Putamen (tissue), 1 donor: ENCODE data around the gene LYZL2.
"Not testable (repeated sequence)": the region's sequence is repeated elsewhere in the genome, so short reads cannot be mapped to it uniquely, and the experiment has no call there.

Experiments used
- DNase-seq: peaks from one replicate; pipeline ENCODE4 v3.0.0-alpha.2; 2016; ENCODE audit warnings: low spot score

LYZL2 gene

DNA sequence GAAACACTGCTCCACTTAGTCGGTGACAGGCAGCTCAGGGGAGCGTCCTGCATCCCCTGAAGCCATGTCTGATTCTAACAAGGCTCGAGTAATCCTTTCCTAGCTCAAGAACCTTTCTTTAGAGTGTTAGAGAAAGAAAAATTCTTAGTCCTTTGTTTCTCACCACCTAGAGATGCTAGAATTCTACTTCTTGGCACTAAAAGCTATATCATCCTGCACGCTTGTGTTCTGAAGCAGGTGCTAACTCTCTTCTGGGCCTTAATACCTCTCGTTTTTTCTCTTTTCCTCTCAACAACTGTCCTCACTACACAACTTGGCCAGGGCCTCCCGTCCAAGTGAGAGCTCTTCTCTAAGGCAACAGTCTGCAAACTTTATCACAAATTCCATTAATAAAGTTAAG, at the start of gene LYZL2:
Gene LYZL2, minus strand, starts transcription at position 101 of the 400 bp plus-strand sequence. CDS start 2,838 bp downstream, outside the sequence.
- no peak for DNase-seq

DNA sequence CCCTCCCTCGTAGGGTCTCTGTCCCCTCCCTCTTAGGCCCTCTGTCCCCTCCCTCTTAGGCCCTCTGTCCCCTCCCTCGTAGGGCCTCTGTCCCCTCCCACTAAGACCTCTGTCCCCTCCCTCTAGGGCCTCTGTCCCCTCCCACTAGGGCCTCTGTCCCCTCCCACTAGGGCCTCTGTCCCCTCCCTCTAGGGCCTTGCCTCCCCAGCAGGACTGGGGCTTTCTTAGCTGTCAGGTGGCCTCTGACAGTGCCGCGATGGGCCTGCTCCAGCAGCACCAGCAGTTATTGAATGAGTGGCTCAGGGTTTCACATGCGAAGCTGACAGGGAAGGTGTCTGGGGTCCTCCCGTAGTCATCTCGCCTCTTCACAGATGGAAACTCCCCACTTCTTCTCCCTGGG, 48.1 kb upstream of the LYZL2 start:
- DNase-seq, result not testable (repeated sequence)

DNA sequence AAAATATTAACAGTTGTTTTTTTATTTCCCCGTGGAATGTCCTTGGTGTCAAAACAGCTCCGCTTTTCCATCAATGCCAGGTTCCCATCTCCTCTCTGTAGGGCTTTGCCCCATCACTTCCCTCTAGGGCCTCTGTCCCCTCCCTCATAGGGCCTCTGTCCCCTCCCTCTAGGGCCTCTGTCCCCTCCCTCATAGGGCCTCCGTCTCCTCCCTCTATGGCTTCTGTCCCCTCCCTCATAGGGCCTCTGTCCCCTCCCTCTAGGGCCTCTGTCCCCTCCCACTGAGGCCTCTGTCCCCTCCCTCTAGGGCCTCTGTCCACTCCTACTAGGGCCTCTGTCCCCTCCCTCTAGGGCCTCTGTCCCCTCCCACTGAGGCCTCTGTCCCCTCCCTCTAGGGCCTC, 47.6 kb upstream of the LYZL2 start:
- not testable (repeated sequence) for DNase-seq

DNA sequence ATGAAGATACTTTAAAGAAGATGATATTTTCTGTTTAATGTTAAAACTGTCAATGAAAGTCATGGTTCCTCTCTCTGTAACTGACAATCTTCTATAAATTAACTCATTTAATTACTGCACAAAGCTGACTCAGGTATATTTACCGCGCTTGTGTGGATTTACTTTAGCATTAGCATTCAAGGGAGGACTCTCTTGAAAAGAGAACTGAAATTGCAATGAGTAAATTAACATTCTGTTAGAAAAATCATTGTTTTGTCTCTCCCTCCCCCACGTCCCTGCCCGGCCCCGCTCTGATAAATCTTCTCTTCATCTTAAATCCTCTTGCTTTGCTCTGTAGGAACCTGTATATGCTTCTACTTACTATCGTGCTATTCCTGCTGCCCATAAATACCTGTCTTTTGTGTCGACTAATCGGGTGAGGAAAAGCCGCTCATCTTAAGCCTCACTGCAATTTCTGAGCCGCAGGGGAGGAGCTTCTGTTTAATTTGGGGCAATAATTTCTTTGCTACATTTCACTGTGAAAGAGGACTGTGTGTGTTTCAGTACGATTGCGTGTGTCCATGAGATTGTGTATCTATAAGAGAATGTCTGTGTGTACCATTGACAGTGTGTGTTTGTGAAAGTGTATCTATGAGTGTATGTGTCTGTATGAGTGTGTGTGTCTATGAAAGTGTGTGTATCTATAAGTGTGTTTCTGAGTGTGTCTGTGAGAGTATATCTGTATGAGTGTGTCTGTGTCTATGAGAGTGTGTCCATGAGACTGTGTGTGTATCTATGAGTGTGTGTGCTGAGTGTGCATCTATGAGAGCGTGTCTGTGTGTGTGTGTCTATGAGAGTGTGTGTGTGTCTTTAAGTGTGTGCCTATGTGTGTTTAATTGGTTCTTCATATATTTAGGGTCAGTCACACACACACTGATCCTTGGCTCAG, 46.5 kb upstream of the LYZL2 start:
- DNase-seq, result no peak

DNA sequence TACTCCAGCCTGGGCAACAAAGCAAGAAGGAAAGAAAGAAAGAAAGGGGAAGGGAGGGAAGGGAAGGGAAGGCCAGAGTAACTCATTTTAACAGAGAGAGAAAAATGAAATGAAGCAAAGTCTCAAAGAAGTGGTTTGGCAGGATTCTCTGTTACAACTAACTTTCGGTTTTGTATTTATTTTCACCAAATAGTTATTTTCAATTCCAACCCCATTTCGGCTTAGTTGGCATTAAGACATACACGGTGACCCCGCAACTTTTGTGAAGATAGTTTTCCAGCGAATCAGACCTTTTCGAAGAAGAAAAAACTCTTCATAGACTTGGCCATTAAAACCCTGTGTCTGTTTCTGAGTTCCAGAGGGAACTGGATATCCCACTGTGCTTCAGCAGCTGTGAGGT, 45.2 kb upstream of the LYZL2 start:
- no peak for DNase-seq

DNA sequence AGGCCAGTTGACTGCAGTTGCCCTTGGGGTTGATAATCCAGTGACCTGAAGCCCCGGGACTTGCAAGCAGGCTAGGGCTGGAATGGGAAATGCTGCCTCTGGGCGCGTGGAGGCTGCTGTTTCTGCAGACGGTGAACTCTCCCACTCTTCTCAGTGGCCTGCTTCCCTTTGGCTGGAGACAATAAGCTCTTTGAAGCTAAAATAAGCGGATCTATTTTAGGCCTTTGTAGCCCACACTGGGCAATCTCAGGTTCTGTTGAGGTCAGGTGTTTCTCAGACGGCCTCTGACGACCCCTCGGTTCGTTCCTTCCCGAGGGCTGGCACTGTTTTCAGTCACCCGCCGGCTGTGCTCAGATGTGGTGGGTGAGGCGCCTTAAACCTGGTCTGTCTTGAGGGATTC, 43.7 kb upstream of the LYZL2 start:
- DNase-seq, result not testable (repeated sequence)

DNA sequence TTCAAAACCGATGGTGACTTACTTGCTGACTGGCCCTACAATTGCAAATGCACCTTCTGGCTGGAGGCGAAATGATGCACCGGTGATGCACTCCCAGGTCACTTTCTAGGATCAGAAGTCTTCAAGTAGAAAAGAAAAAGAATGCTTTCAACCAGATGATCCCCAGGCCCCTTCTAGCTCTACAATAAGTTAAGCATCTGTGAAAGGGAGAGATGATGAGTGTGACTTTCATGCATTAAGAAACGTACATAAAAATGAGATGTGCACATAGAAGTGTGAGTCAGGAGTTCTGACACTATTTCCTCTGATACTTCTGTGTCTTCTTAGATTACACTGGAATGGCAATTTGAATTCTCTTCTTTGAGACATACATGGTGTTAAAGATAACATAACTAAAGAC, 42.8 kb upstream of the LYZL2 start:
- DNase-seq, result not testable (repeated sequence)

DNA sequence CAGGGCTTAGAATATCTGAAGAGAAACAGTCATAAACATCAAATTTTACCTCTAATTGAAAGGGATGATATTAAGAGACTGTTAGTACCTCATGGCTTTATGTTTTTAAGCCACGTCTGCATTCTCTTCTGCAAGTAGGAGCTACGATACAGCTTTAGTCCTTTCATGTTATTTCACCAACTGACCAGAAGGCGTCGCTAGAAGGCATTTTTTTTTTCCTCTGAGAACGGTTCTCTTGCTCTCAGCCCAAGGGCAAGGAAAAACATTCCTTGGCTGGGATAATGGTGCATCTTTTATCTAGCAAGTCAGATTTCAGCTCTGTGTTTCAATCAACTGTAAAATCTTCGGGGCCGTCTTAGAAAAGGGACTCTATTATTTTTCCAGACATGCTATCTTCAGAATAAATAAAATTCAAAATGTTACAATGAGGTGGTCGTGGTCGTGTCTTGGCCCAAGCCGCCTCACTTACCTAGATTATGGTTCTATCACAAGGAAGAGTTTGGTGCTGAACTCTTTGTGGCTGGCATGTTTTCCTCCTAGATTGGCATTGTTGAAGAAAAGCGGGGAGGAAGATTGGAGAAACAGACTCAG, 41.6 kb upstream of the LYZL2 start:
- DNase-seq, result peak; percentile 52

DNA sequence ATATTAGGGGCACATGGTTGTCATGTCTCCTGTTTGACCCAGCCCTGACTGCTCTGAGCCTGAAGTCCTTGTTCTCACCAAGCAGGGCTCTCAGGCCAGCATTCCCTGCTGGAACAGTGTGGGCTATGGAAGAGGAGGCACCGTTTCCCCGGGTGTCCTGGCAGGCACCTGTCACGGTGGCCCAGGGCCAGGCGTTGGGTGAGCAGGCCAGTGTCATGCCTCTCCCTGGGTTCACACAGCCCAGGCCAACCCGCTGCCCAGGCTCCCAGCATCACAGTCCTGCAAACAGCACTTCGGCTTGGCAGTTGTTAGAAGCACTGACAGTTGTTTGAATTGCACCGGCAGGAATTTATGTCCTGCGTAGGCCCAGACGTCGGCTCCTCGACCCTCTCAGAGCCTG, 38.4 kb upstream of the LYZL2 start:
- not testable (repeated sequence) for DNase-seq

DNA sequence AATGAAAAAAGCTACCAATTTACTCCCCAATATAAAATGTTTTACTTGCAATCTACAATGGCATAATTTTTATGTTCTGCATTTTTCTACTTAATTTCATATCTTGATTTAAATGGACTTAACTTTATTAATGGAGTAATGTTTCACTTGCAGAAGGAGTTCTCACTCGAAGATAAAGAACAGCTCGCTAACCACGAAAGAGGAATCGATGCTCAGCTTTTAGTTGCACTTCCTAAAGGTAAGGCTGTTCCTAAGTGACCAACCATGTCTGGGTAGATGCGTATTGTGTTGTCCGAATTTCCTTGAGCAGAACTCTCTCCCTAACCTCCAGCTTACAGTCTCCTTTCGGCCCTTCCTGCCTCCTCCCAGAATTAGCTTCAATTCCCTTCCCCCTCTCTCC, 33.9 kb upstream of the LYZL2 start:
- DNase-seq, result not testable (repeated sequence)

DNA sequence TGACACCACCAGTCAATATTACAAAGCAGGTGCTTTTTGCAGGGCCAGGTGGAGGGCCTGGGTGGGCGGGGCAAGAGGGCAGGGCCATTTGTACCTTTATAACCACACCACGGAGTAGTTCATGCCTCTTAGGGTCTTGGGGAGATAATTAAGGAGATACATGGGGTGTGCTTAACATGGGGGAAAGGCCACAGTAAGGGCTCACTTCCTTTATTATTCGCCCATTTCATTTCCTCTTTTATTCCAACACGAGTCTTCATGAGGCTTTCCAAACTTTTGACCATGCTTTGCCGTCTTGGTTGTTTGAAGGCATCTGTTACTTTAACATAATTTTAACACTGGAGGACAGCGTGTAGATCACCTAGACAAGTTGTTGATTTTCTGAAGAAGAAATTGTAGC, 33.3 kb upstream of the LYZL2 start:
- DNase-seq, result no peak

DNA sequence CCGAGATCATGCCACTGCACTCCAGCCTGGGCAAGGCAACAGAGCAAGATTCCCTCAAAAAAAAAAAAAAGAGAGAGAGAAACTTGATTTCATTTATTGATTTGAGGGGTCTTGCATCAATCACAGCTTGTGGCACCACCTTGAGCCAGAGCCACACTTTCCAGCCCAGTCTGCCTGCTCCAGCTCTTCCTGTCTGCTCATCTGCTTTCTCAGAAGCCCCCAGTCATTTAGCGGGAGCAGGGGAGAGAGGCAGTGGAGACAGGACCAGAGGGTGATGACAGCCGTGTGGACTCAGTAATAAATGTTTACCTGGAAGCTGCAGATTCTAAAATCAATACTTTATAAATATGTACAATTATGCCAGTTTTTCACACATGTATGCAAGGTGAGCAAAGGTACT, 30.8 kb upstream of the LYZL2 start:
- DNase-seq, result not testable (repeated sequence)

DNA sequence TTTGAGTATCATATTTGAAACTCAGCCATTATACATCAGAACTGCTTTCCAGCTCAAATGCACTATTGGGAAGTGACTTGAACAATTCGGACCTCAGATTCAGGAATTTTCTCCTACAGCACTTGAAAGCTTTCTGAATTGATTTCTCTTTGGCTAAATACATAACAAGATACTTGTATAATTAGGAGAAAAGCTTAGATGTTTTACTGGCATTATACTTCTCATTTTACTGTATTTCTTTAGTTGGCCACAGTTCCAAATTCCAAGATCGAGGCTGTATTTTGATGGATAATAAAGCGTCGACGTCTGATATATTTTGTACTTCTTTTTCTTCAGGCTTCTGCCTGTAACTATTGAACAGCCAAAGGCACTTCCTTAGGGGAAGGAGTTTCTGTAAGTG, 26.7 kb upstream of the LYZL2 start:
- DNase-seq, result no peak

DNA sequence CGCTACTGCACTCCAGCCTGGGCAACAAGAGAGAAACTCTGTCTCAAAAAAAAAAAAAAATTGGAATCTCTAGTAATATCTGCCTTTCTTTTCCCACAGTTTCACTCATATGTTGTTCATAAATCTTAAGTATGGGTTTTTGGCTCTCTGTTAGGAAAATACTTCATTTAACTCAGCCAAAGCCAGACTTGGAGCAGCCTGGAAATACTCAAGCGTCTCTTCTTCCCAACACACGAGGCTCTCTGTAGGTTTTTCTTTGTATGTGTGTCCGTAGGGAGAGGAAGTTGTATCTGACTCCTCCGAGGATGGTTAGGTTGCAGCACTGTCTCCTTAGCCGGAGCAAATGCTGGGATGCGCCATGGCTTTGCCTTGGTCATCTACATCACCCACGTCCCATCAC, 25.4 kb upstream of the LYZL2 start:
- DNase-seq, result not testable (repeated sequence)

DNA sequence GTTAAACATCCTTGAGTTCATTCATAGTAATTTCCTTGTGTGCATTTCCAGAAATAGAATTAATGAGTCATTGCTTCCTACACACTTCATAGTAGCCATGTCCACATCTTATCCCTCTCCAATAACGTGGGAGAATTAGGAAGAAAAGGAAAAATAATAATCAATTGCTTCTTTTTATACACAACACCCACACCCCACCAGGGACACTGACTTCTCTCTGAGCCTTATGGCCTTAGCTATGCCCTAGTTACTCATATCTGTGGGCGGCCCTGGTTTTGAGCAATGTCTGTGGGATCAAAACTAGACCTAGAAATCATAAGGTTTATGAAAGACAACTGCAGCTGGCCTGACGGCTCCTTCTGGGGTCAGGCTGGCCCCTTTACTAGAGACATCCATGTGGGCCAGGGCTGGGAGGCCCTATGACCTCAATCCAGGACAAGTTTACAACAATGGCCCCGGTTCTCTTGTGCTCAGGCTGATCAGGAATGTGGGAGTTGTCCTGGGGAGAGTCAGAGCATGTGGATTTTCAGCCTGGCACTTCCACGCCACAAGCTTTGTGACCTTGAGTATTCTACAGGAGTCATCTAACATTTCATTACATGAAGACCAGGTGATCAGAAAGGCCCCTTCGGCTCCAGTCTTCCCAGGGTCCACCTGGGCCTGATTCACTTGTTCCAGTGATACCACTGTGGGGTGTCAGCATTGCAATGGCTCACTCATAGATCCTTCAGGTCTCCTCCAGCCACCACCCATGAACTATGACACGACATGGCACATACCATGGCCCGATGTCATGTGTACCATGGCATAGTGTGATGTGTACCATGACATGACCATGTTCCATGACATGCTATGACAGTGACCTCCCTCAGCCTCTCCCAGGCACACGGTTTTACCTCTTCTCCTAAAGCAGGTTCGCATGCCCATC, 22.2 kb upstream of the LYZL2 start:
- not testable (repeated sequence) for DNase-seq

DNA sequence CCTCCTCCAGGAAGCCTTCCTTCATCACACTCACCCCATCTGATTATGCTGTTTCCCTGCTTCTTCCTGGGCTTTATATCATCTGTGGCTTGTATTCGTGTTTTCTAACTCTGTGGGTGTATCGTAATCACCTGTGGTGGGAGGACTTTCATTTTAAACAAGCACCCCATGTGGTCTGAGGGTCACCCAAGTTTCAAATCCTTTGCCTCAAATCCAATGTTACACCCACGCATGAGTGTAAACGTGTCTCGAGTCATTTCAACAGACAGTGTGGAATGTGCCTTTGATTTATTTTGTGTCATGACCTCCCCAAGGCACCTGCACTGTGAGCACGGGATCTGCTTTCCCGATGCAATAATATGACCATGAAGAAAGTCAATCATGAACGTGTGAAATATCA, 17.5 kb upstream of the LYZL2 start:
- DNase-seq, result no peak

DNA sequence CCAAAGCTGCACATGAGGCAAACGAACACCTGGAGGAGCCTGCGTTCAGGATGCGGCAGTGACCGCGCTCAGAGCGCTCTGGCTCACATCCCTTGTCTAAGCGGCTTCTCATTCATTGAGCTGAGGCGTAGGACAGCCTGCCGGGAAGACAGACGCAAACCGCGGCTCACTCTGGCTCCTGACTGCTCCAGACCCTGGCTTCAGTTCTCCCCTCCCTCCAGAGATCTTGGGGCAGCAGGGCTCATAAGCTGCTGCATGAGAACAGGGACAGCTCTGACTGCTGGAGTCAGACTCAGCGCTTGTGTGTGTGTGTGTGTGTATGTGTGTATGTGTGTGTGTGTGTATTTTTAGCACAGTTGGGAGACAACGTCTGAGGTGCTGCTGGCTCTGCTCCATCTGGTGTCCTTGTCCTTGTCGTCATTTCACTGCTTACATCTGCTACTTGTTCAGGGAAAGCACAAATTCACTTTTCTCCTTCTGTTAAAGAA, 15.8 kb upstream of the LYZL2 start:
- no peak for DNase-seq

DNA sequence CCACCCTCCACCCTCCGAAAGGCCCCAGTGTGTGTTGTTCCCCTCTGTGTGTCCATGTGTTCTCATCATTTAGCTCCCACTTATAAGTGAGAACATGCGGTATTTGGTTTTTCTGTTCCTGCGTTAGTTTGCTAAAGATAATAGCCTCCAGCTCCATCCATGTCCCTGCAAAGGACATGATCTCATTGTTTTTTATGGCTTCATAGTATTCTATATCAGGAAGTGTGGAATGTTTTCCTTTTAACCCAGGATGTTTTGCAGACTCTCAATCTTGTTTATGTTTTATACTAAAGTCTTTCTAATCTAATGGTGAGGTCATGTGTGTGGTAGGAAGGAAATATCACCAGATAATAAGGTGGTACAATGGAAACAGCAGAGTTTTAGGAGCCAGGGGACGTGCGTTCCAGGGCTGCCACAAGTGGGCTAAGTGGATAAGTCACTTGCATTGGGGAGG, 14.9 kb upstream of the LYZL2 start:
- DNase-seq, result not testable (repeated sequence)

DNA sequence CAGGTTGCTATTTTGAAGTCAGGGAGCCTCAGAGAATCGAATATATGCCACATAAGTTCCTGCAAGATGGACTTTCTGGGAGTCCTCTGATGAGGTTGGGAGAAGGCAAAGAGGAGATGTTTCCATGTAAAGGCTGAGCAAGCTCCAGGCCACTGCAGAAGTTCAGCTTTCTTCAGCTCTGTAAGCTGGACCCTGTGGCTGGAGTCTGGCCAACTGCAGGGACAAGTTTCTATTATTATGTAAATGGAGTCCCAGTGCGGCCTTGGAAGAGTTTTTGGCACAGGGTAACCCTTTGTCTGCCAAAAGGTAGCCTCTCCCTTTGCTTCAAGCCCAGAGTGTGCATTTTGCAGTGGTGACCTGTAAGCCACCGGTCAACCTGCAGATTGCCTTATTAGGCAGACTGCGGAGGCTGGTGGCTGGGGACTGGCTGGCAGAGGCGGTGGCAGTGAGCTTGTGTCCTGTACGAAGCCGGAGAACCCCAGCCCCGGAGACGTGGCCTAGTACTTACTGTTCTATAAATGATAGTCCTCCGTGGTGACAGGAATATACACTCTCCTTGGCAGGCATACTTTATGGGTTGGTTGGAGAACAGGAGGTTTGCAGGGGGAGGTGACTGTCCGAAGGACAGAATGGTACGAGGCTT, 14.1 kb upstream of the LYZL2 start:
- DNase-seq, result not testable (repeated sequence)

DNA sequence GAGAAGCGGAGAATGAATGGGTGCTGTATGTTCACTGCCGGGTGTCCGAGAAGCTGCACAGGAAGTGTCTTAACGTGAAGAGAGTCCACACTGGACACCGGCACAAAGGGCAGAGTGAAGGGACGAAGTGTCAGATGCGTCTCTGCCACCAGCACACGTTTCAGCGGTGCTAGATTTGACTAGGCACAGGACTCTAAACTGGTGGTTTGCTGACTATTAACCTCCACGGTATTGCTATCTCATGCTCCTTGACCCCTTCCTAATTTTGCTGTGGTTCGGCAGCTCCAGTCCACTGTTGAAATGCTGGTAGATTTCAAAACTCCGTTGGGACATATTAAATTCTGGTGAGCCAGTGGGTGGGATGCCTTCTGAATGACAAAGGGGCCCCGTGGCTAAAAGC, 13.3 kb upstream of the LYZL2 start:
- not testable (repeated sequence) for DNase-seq
